HCT116 (cell line): Measurements from ENCODE around the gene XYLT1. TPM values are rescaled to one million over a fixed set of nuclear protein-coding genes. Genes with fewer than 3 reads are reported as not detected.

ENCODE experiments used
- ATAC-seq: fragments of 200-7000 bp; cut with Tn5 transposase; 2 replicates; pipeline ENCODE4 v1.9.1; 2020; ENCODE audit warnings: mild to moderate bottlenecking, moderate library complexity
- BruUV-seq: library from RNA; stranded (reverse); fragments of 400-500 nt; replicated peaks from 2 replicates; lab custom pipeline; 2021; lab: Mats Ljungman, UMichigan
- CTCF ChIA-PET: fragments of 300-600 bp; sonication (Branson Sonifier 250); formaldehyde crosslinking; loops from one replicate; lab custom pipeline; 2021; ENCODE audit warnings: antibody characterized with exemption; lab: Charles Lee
- POLR2A ChIA-PET: fragments of 300-600, 350-600 bp; sonication (Branson Sonifier 250); formaldehyde crosslinking; loops from one replicate; lab custom pipeline; 2021; ENCODE audit warnings: antibody characterized with exemption; lab: Charles Lee
- RAD21 ChIA-PET, 2 experiments: fragments of 300-600 bp; sonication (Branson Sonifier 250); formaldehyde crosslinking; loops; one replicate each; lab custom pipeline; 2023; ENCODE audit warnings: low total read pairs in 2 of 2; ENCODE audit not compliant: uncharacterized antibody in 2 of 2, unreplicated experiment in 2 of 2, low non-redundant PET in 1 of 2; lab: Charles Lee
- DNase-seq: peaks from one replicate; pipeline ENCODE4 v3.0.0-alpha.2; 2010; ENCODE audit warnings: low read depth, low spot score
- H2AFZ ChIP-seq: fragments of 200-600 bp; shearing (Covaris generic), sonication (generic); 2 replicates; pipeline ENCODE4 v1.6.1; 2017; ENCODE audit warnings: low read depth, mixed run types, mixed read lengths, antibody characterized with exemption, low read length; ENCODE audit not compliant: poor library complexity, severe bottlenecking
- H3K27ac ChIP-seq: 2 replicates; pipeline ENCODE4 v1.5.1; 2012; ENCODE audit warnings: low read depth, low read length
- H3K27me3 ChIP-seq: fragments of 200-600 bp; sonication (generic); 2 replicates; pipeline ENCODE4 v1.6.1; 2016; ENCODE audit warnings: mixed run types, low read length, mixed read lengths; ENCODE audit not compliant: insufficient read depth
- H3K36me3 ChIP-seq, 2 experiments: fragments of 200-500 bp in 1 of 2; fragments of 200-600 bp in 1 of 2; sonication (Bioruptor generic) in 1 of 2; sonication (generic) in 1 of 2; 2 replicates each; pipeline versions ENCODE4 v1.5.1 to v1.6.1; 2014 to 2016; ENCODE audit warnings: low read length in 2 of 2, inconsistent platforms in 1 of 2, mixed read lengths in 1 of 2, mixed run types in 1 of 2; ENCODE audit not compliant: insufficient read depth in 2 of 2, control insufficient read depth in 1 of 2
- H3K4me1 ChIP-seq, 2 experiments: fragments of 200-600 bp in 1 of 2; sonication (generic) in 1 of 2; 2 replicates each; pipeline versions ENCODE4 v1.5.1 to v1.6.1; 2012 to 2017; ENCODE audit warnings: low read length in 2 of 2, inconsistent platforms in 1 of 2, mild to moderate bottlenecking in 1 of 2, mixed read lengths in 1 of 2, mixed run types in 1 of 2, moderate library complexity in 1 of 2; ENCODE audit not compliant: insufficient read depth in 2 of 2, control insufficient read depth in 1 of 2
- H3K4me2 ChIP-seq: fragments of 200-600 bp; sonication (generic); 2 replicates; pipeline ENCODE4 v1.6.1; 2017; ENCODE audit warnings: mixed run types, low read length, mixed read lengths
- H3K4me3 ChIP-seq, 2 experiments: fragments of 200-600 bp in 1 of 2; sonication (generic) in 1 of 2; replicated peaks in 1 of 2; 2 replicates each; pipeline ENCODE4 v1.5.1; 2011 to 2016; ENCODE audit warnings: low read length in 2 of 2, control low read depth in 1 of 2, low read depth in 1 of 2, mild to moderate bottlenecking in 1 of 2, mixed read lengths in 1 of 2, mixed run types in 1 of 2
- H3K79me2 ChIP-seq: fragments of 200-600 bp; sonication (generic); 2 replicates; pipeline ENCODE4 v1.6.1; 2017; ENCODE audit warnings: mild to moderate bottlenecking, mixed run types, low read length, moderate library complexity, mixed read lengths; ENCODE audit not compliant: insufficient read depth
- H3K9ac ChIP-seq: fragments of 200-600 bp; sonication (generic); 2 replicates; pipeline ENCODE4 v1.6.1; 2016; ENCODE audit warnings: low read length, mixed read lengths
- H3K9me2 ChIP-seq: fragments of 200-600 bp; sonication (generic), shearing (Covaris generic); 2 replicates; pipeline ENCODE4 v1.6.1; 2017; ENCODE audit warnings: mixed run types, mild to moderate bottlenecking, moderate library complexity; ENCODE audit not compliant: insufficient read depth
- H3K9me3 ChIP-seq, 2 experiments: fragments of 200-500 bp in 1 of 2; fragments of 200-600 bp in 1 of 2; sonication (Bioruptor generic) in 1 of 2; sonication (generic) in 1 of 2; 2 replicates each; pipeline ENCODE4 v1.6.1; 2014 to 2017; ENCODE audit warnings: low read length in 2 of 2, mixed read lengths in 2 of 2, inconsistent platforms in 1 of 2, low read depth in 1 of 2, mild to moderate bottlenecking in 1 of 2, mixed run types in 1 of 2, moderate library complexity in 1 of 2; ENCODE audit not compliant: control insufficient read depth in 1 of 2, insufficient read depth in 1 of 2
- H4K20me1 ChIP-seq: fragments of 200-600 bp; sonication (generic), shearing (Covaris generic); 2 replicates; pipeline ENCODE4 v1.6.1; 2017; ENCODE audit warnings: mixed run types, mild to moderate bottlenecking, moderate library complexity; ENCODE audit not compliant: insufficient read depth
- ATF3 ChIP-seq: IDR thresholded peaks from 2 replicates; pipeline ENCODE4 v1.6.1; 2012
- CBX3 ChIP-seq: IDR thresholded peaks from 2 replicates; pipeline ENCODE4 v1.6.1; 2012; ENCODE audit warnings: low read depth
- CTCF ChIP-seq, 3 experiments: fragments of 200-600 bp in 1 of 3; sonication (generic) in 1 of 3; IDR thresholded peaks in 2 of 3; conservative IDR thresholded peaks in 1 of 3; 2 replicates each; pipeline ENCODE4 v1.5.1; 2012 to 2017; ENCODE audit warnings: low read depth in 2 of 3, low read length in 2 of 3, antibody characterized with exemption in 1 of 3, borderline replicate concordance in 1 of 3, control low read depth in 1 of 3, mild to moderate bottlenecking in 1 of 3, mixed read lengths in 1 of 3, mixed run types in 1 of 3, moderate library complexity in 1 of 3; ENCODE audit not compliant: insufficient read depth in 1 of 3
- EGR1 ChIP-seq: IDR thresholded peaks from 2 replicates; pipeline ENCODE4 v1.6.1; 2012; ENCODE audit warnings: low read depth
- ELF1 ChIP-seq: IDR thresholded peaks from 2 replicates; pipeline ENCODE4 v1.6.1; 2012; ENCODE audit warnings: low read depth, borderline replicate concordance
- EZH2phosphoT487 ChIP-seq: fragments of 200-600 bp; IDR thresholded peaks from 2 replicates; pipeline ENCODE4 v1.6.1; 2018; ENCODE audit warnings: antibody characterized with exemption, borderline replicate concordance
- FOSL1 ChIP-seq: IDR thresholded peaks from 2 replicates; pipeline ENCODE4 v1.6.1; 2012; ENCODE audit warnings: low read depth
- JUND ChIP-seq: IDR thresholded peaks from 2 replicates; pipeline ENCODE4 v1.6.1; 2012
- POLR2A ChIP-seq: IDR thresholded peaks from 2 replicates; pipeline ENCODE4 v1.7.0; 2011; ENCODE audit warnings: borderline replicate concordance; ENCODE audit not compliant: insufficient read depth, insufficient read length; ENCODE audit errors: extremely low read depth
- POLR2AphosphoS5 ChIP-seq: IDR thresholded peaks from 2 replicates; pipeline ENCODE4 v1.6.1; 2011; ENCODE audit warnings: mild to moderate bottlenecking, low read depth, low read length, moderate library complexity
- RAD21 ChIP-seq: IDR thresholded peaks from 2 replicates; pipeline ENCODE4 v1.6.1; 2012; ENCODE audit warnings: low read depth, mild to moderate bottlenecking
- REST ChIP-seq: IDR thresholded peaks from 2 replicates; pipeline ENCODE4 v1.6.1; 2012; ENCODE audit warnings: low read depth
- SIN3A ChIP-seq: IDR thresholded peaks from 2 replicates; pipeline ENCODE4 v1.6.1; 2012; ENCODE audit warnings: low read depth
- SP1 ChIP-seq: IDR thresholded peaks from 2 replicates; pipeline ENCODE4 v1.6.1; 2012; ENCODE audit warnings: low read depth
- SRF ChIP-seq: IDR thresholded peaks from 2 replicates; pipeline ENCODE4 v1.6.1; 2012; ENCODE audit warnings: low read depth
- TCF7L2 ChIP-seq: IDR thresholded peaks from 2 replicates; pipeline ENCODE4 v1.7.0; 2011; ENCODE audit warnings: borderline replicate concordance, inconsistent platforms; ENCODE audit not compliant: insufficient read depth, insufficient read length; ENCODE audit errors: extremely low read depth
- YY1 ChIP-seq: IDR thresholded peaks from 2 replicates; pipeline ENCODE4 v1.6.1; 2011; ENCODE audit warnings: low read length, low read depth, moderate library complexity, mild to moderate bottlenecking; ENCODE audit not compliant: insufficient replicate concordance; ENCODE audit errors: extremely low read depth
- ZBTB33 ChIP-seq: IDR thresholded peaks from 2 replicates; pipeline ENCODE4 v1.6.1; 2011; ENCODE audit warnings: mild to moderate bottlenecking, low read length, moderate library complexity; ENCODE audit not compliant: insufficient replicate concordance; ENCODE audit errors: extremely low read depth
- ZFX ChIP-seq: fragments of 450-650 bp; IDR thresholded peaks from 2 replicates; pipeline ENCODE4 v1.6.1; 2017
- ZNF274 ChIP-seq: fragments of 200-500 bp; sonication (Bioruptor generic); IDR thresholded peaks from 2 replicates; pipeline ENCODE4 v1.6.1; 2014; ENCODE audit warnings: mild to moderate bottlenecking, low read depth, low read length, inconsistent platforms
- intact Hi-C: fragments of 100-400 bp; cut with micrococcal nuclease; formaldehyde crosslinking; loops from 2 replicates; pipeline ENCODE4 v1.10.0; 2022
- total RNA-seq: library from RNA; stranded (reverse); gene quantifications from one replicate; pipeline ENCODE4 v1.2.1, GENCODE V29; 2021; ENCODE audit not compliant: unreplicated experiment

Gene XYLT1
- total RNA-seq, 1 experiment from 2014 or later: 4.5 TPM

- TF ChIP-seq RAD21: no peak
- TF ChIP-seq EGR1: no peak
- TF ChIP-seq SP1: no peak
- no peak for TF ChIP-seq ZNF274
- no peak for TF ChIP-seq ZBTB33
- TF ChIP-seq ATF3: no peak
- no peak for TF ChIP-seq CBX3
- TF ChIP-seq JUND: no peak
- TF ChIP-seq CTCF (IDR thresholded peaks at IDR 0.05 in 2 of 3, conservative IDR thresholded peaks at IDR 0.05 in 1 of 3; ENCODE audit: borderline replicate concordance in 1 of 3, insufficient read depth in 1 of 3, low read depth in 2 of 3, low read length in 2 of 3): no peak
- TF ChIP-seq POLR2AphosphoS5: no peak
- TF ChIP-seq FOSL1: no peak
- no peak for TF ChIP-seq EZH2phosphoT487
- no peak for TF ChIP-seq YY1
- TF ChIP-seq TCF7L2: no peak
- TF ChIP-seq ZFX: no peak
- TF ChIP-seq POLR2A: no peak
- TF ChIP-seq REST: no peak
- TF ChIP-seq SRF: no peak
- TF ChIP-seq SIN3A: no peak
- no peak for TF ChIP-seq ELF1
- Histone ChIP-seq H3K4me2 (no peak overlapping the region), H3K4me3 (no peak overlapping the region), H4K20me1 (no peaks in the 10 kb centered on the region), H3K4me1 (no peaks in the 10 kb centered on the region), H3K36me3 (no peaks in the 10 kb centered on the region), H3K9me2 (no peaks in the 10 kb centered on the region), H3K9ac (no peak overlapping the region), H2AFZ (no peak overlapping the region), H3K27me3 (no peaks in the 10 kb centered on the region), H3K27ac (no peak overlapping the region), H3K9me3 (no peaks in the 10 kb centered on the region), H3K79me2 (no peaks in the 10 kb centered on the region)
- no TSS peak for BruUV-seq
- ChIA-PET RAD21 (no interaction called here), POLR2A (no interaction called here), CTCF (no interaction called here)
- intact Hi-C loops: no loop called here
- DNase-seq (no peak), ATAC-seq (no peak)
Observed at GRCh38 chr16:17162560-17162959, 308.2 kb downstream of the XYLT1 start.
